GM19025 (cell line): ENCODE results near the gene TRAPPC1.

Experiments used
- ATAC-seq: cut with Tn5 transposase; IDR thresholded peaks from one replicate; pipeline ENCODE4 v1.9.1; 2021; ENCODE audit warnings: mild to moderate bottlenecking, low read depth, moderate library complexity; ENCODE audit not compliant: unreplicated experiment

TRAPPC1 gene

DNA sequence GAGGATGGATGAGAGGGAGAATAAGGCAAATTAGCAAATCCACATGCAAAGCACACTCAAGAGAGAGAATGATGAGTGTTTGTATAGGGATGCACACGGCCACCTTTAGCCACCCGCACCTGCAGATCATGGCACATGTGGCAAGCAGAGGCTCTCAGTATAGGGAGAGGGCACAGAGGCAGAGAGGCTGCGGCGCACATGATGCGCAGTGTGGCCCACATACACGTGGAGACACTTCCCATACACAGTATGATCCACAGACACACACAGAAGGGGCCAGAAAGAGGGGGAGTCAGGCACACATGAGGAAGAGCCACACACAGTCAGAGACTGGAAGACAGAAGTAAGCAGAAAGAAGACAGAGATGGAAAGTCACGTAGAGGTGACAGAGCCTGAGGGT is 49.7 kb downstream of the TRAPPC1 start:
- ATAC-seq: no peak

DNA sequence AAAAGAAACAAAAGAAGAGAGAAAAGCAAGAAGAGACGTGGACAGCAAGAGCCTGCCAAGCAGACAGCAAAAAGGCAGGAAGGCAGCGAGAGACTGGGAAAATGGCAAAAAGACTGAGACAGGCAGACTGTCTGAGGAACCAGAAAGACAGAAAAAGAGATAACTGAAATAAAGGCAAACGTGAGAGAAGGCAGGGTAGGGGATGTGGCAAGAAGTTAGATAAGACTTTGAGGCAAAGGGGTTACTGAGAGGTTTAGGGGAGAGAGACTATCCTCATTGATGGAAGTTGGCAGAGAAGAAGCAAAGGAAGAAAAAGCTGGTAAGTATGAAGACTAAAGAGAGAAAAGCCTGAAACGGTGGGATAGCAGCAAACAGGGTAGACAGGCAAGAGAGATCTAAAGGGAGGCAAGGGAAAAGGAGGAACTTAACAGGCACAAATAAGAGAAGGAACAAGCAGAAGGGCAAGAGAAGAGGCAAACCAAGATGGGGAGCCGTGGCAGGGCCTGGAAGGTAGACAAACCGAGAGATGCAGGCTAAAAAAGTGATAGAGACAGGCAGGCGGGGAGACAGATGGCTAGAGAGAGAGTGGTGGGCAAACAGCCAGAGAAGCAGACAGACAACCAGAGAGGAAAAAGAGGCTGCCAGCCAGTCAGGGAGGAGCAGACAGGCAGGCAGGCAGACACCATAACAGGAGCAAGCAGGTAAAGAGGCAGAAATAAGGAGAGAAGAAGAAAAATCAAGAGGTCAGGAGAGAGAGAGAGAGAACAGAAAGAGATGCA is 50.3 kb downstream of the TRAPPC1 start:
- no peak for ATAC-seq
